HepG2 (cell line): ENCODE measurements around the gene SPACA4. TPM values are rescaled to one million over a fixed set of nuclear protein-coding genes. Genes with fewer than 3 reads are reported as not detected.

Source experiments
- AKAP8 ChIP-seq: sonication (generic); formaldehyde crosslinking; IDR thresholded peaks from 2 replicates; pipeline ENCODE4 v1.5.1; 2020; ENCODE audit warnings: mild to moderate bottlenecking, missing genetic modification reagents
- AKNA ChIP-seq: sonication (generic); formaldehyde crosslinking; IDR thresholded peaks from 2 replicates; pipeline ENCODE4 v1.4.0; 2020; ENCODE audit warnings: missing genetic modification reagents, borderline replicate concordance
- EP300 ChIP-seq, 3 experiments: sonication (generic) in 1 of 3; formaldehyde crosslinking in 1 of 3; IDR thresholded peaks; 2 replicates each; pipeline versions ENCODE4 v1.5.1 to v1.6.1; 2011 to 2020; ENCODE audit warnings: low read depth in 2 of 3, low read length in 2 of 3, borderline replicate concordance in 1 of 3, improper control_type of control experiment in 1 of 3, mild to moderate bottlenecking in 1 of 3, missing genetic modification reagents in 1 of 3, moderate library complexity in 1 of 3
- EZH2 ChIP-seq: conservative IDR thresholded peaks from 2 replicates; pipeline ENCODE4 v1.6.1; 2012; ENCODE audit warnings: mild to moderate bottlenecking, low read depth, low read length, moderate library complexity
- HNRNPH1 ChIP-seq: fragments of 200-400 bp; formaldehyde crosslinking; optimal IDR thresholded peaks from 2 replicates; pipeline ENCODE3; 2017; ENCODE audit warnings: mild to moderate bottlenecking, low read depth, low read length
- KDM4B ChIP-seq: sonication (generic); formaldehyde crosslinking; IDR thresholded peaks from 2 replicates; pipeline ENCODE4 v1.4.0; 2020; ENCODE audit warnings: missing genetic modification reagents
- KDM5A ChIP-seq: fragments of 200-600 bp; sonication (generic); IDR thresholded peaks from 2 replicates; pipeline ENCODE4 v1.7.0; 2018; ENCODE audit warnings: antibody characterized with exemption, mild to moderate bottlenecking, low read length, borderline replicate concordance
- KLF12 ChIP-seq: sonication (generic); formaldehyde crosslinking; IDR thresholded peaks from 2 replicates; pipeline ENCODE4 v1.4.0; 2020; ENCODE audit warnings: missing genetic modification reagents, borderline replicate concordance
- MYC ChIP-seq: sonication (generic); formaldehyde crosslinking; IDR thresholded peaks from 2 replicates; pipeline ENCODE4 v1.9.0; 2021; ENCODE audit warnings: missing genetic modification reagents, borderline replicate concordance
- NFKB2 ChIP-seq: sonication (generic); formaldehyde crosslinking; IDR thresholded peaks from 2 replicates; pipeline ENCODE4 v1.4.0; 2020; ENCODE audit warnings: missing genetic modification reagents, borderline replicate concordance
- RXRB ChIP-seq: IDR thresholded peaks from 2 replicates; pipeline ENCODE4 v1.6.1; 2016; ENCODE audit warnings: borderline replicate concordance, missing genetic modification reagents, missing compliant biosample characterization
- SSRP1 ChIP-seq: IDR thresholded peaks from 2 replicates; pipeline ENCODE4 v1.6.1; 2016; ENCODE audit warnings: control low read depth
- STAG1 ChIP-seq: sonication (generic); formaldehyde crosslinking; IDR thresholded peaks from 2 replicates; pipeline ENCODE4 v1.4.0; 2020; ENCODE audit warnings: missing genetic modification reagents
- SYNCRIP ChIP-seq: fragments of 200-400 bp; formaldehyde crosslinking; IDR thresholded peaks from 2 replicates; pipeline ENCODE4 v1.6.1; 2018; ENCODE audit warnings: mild to moderate bottlenecking, low read depth, low read length; ENCODE audit not compliant: insufficient read depth
- TERF1 ChIP-seq: sonication (generic); formaldehyde crosslinking; IDR thresholded peaks from 2 replicates; pipeline ENCODE4 v1.8.0; 2022; ENCODE audit warnings: mild to moderate bottlenecking, missing genetic modification reagents, moderate library complexity
- ZHX1 ChIP-seq: sonication (generic); formaldehyde crosslinking; IDR thresholded peaks from 2 replicates; pipeline ENCODE4 v1.8.1; 2022; ENCODE audit warnings: low read depth, mild to moderate bottlenecking, missing genetic modification reagents
- ZNF570 ChIP-seq: sonication (generic); formaldehyde crosslinking; IDR thresholded peaks from 2 replicates; pipeline ENCODE4 v1.4.0; 2020; ENCODE audit warnings: mild to moderate bottlenecking, missing genetic modification reagents, borderline replicate concordance
- polyA plus RNA-seq, 8 experiments: library from polyadenylated mRNA; depleted of rRNA in 3 of 8; stranded (reverse) in 7 of 8; unstranded in 1 of 8; fragments of >200 nt; fragmentation: Illumina TruSeq in 4 of 8; extraction: Trizol in 4 of 8; gene quantifications; 2 replicates each; pipeline versions ENCODE4 v1.2.1 to v1.2.3, GENCODE V29; 2011 to 2016; ENCODE audit warnings: low read depth in 4 of 8, missing spikeins in 1 of 8, mixed read lengths in 1 of 8; ENCODE audit not compliant: insufficient read depth in 1 of 8
- total RNA-seq, 5 experiments: library from RNA; depleted of rRNA; stranded (reverse); fragments of >200 nt; fragmentation: Illumina TruSeq; extraction: Trizol; gene quantifications; 2 replicates each; pipeline ENCODE4 v1.2.3, GENCODE V29; 2016; ENCODE audit warnings: low read depth in 1 of 5
- TF ChIP-seq, protein P1 (sequence below): IDR thresholded peaks from 2 replicates; pipeline ENCODE4 v1.6.1; 2016; ENCODE audit warnings: missing biosample characterization, missing genetic modification reagents, low read depth

Gene SPACA4
- total and polyA plus RNA-seq, 2 of the 13 experiments (the other 11 are each of a cell fraction or from before 2014, with no cell fraction given): not detected

GRCh38 chr19:48558018-48558684, 48.4 kb upstream of the SPACA4 start (continued):
- peak; percentile 28; the same call in 1 of the 2 replicates for TF ChIP-seq STAG1 (CRISPR knock-in tag)
- TF ChIP-seq ZHX1 (CRISPR knock-in tag): peak; percentile 75
- peak; percentile 65 to 85; a peak in 2 of 4 replicates for TF ChIP-seq EP300 (IDR thresholded peaks at IDR 0.05; ENCODE audit: low read depth in 2 of 2, low read length in 2 of 2)
- peak; percentile 91 for TF ChIP-seq EP300 (CRISPR knock-in tag; IDR thresholded peaks at IDR 0.05; ENCODE audit: borderline replicate concordance)
- peak; percentile 87 for TF ChIP-seq KDM4B
- peak; percentile 81; the same call in 1 of the 2 replicates for TF ChIP-seq MYC (CRISPR knock-in tag)
- TF ChIP-seq TERF1 (CRISPR knock-in tag): no peak
- no peak; the same call in 1 of the 2 replicates for TF ChIP-seq KLF12
- TF ChIP-seq NFKB2: peak; percentile 89
- peak; percentile 61; the same call in 1 of the 2 replicates for TF ChIP-seq AKAP8 (CRISPR knock-in tag)
- peak; percentile 80; the same call in 1 of the 2 replicates for TF ChIP-seq SSRP1 (CRISPR knock-in tag)
- no peak for TF ChIP-seq ZNF570 (CRISPR knock-in tag)
- TF ChIP-seq EZH2: no peak
- no peak for TF ChIP-seq KDM5A
- TF ChIP-seq RXRB: peak; percentile 96
- TF ChIP-seq, protein P1, sequence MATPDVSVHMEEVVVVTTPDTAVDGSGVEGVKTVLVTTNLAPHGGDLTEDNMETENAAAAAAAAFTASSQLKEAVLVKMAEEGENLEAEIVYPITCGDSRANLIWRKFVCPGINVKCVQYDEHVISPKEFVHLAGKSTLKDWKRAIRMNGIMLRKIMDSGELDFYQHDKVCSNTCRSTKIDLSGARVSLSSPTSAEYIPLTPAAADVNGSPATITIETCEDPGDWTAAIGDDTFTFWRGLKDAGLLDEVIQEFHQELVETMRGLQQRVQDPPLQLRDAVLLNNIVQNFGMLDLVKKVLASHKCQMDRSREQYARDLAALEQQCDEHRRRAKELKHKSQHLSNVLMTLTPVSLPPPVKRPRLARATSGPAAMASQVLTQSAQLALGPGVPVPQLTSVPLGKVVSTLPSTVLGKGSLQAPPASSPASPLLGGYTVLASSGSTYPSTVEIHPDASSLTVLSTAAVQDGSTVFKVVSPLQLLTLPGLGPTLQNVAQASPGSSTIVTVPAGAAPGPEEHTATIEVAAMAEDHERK (CRISPR knock-in tag): no peak
- no peak for TF ChIP-seq HNRNPH1
- TF ChIP-seq AKNA (CRISPR knock-in tag): no peak
- no peak for TF ChIP-seq SYNCRIP
